Measurements from ENCODE around the gene MYO5B.
"Not testable (repeated sequence)": the region's sequence is repeated elsewhere in the genome, so short reads cannot be mapped to it uniquely, and the experiment has no call there.

The MYO5B gene

DNA sequence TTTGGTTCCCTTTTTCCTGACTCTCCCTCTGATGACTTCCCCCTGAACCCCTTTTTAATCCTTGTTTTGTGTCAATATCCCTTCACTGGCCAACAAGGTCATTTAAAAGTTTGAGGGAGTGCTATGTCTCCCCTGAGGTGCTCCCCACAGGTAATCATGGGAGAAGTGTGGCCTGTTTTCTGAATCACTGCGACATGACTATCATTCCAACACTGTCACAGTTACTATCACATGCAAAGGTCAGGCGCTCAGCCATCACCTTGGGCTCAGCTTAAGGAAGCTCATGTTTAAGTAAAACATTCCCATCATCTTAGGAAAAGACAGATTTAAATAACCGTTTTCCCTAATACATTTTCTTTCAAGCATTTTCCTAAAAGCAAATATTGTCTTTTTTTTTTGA, 360.7 kb downstream of the MYO5B start:
- no peak for DNase-seq (ENCODE audit: low spot score)

- DNase-seq (ENCODE audit: low spot score): no peak
These were observed 361.1 kb downstream of the MYO5B start for GRCh38 chr18:49833814-49834213.

DNA sequence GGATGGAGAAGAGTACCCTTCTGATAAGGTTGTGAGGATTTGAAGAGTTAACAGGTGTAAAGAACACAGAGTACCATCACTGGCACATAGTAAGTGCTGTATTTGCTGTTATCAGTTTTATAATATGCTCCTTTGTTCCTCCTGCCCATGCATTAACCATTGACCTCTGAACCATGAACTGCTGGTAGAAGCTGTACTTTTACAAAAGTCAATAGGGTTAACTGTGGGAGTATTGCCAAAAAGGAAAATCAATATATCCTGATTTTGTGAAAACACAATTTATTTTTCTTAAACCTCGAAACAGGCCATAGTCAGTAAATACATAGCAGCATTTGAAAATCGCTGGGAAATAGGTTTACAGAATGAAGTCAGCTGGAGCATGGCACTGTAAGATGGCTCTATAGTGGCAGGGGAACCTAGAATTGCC, 362.7 kb downstream of the MYO5B start:
- DNase-seq (ENCODE audit: low spot score): no peak

GRCh38 chr18:49827996-49828395, 367.0 kb downstream of the MYO5B start:
- no peak for DNase-seq (ENCODE audit: low spot score)

- no peak for DNase-seq (ENCODE audit: low spot score)
These were observed 374.9 kb downstream of the MYO5B start for GRCh38 chr18:49819823-49820671.

- DNase-seq (ENCODE audit: low spot score): no peak
These were observed 375.8 kb downstream of the MYO5B start for GRCh38 chr18:49819071-49819662.

DNA sequence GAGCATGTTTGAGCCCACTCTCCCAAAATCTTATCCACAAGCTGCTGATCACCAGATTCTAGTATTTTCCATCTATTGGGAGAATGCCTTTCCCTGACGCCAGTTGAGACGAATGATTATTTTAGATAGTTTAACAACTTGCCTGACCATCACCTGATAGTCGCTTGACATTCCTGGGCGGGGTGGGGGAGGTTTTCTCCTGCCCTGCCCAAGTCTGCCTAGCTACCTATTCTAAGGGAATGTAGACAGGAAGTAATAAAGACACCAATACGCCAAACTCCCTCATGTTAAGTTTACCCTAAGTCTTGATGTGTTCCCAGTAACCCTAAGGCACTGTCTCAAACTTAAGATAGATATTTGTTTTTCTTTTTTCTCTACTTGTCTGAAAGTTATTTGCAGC, 377.0 kb downstream of the MYO5B start:
- DNase-seq (ENCODE audit: low spot score): no peak

- no peak for DNase-seq (ENCODE audit: low spot score)
These were observed 379.0 kb downstream of the MYO5B start for GRCh38 chr18:49815927-49816326.

DNA sequence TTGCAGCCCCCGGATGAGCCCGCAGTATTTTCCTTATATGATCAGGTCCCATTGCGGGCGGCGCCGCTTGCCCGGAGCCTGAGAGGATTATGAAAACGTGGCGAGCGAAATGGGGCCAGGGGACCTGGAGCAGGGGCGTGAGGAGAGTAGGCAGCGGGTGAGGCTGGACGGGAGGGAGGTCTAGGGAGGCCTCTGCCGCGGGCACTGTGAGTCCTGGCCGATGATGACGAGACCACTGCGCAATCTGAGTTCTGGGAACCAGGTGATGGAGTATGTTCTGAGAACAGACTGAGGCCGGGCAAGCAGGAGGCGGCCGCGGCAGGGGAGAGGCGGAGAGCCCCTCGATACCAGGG, 380.8 kb downstream of the MYO5B start:
- DNase-seq (ENCODE audit: low spot score): no peak

GRCh38 chr18:49813319-49814146, 381.4 kb downstream of the MYO5B start, which contains the start of gene ACAA2:
Gene ACAA2 (minus strand): TSS chr18:49813533. CDS start chr18:49813484, 49 bp downstream.
- DNase-seq (ENCODE audit: low spot score): peak; percentile 79

DNA sequence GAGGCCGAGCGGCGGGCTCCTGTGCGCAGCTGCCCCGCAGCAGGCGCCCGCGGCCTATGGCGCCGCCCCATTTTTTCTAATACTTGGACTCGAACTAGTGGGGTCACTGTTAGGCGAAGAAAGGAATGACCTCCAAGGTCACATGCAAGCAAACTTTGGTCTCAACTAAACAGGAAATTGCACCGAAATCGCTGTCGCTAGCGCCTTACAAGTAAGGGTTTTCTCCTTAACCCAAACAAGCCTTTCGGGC, 382.0 kb downstream of the MYO5B start:
- peak; percentile 43 for DNase-seq (ENCODE audit: low spot score)

- peak; percentile 26 for DNase-seq (ENCODE audit: low spot score)
These were observed 382.5 kb downstream of the MYO5B start for GRCh38 chr18:49812286-49813068.

GRCh38 chr18:49811151-49811938, 383.6 kb downstream of the MYO5B start:
- DNase-seq (ENCODE audit: low spot score): peak; percentile 13

DNA sequence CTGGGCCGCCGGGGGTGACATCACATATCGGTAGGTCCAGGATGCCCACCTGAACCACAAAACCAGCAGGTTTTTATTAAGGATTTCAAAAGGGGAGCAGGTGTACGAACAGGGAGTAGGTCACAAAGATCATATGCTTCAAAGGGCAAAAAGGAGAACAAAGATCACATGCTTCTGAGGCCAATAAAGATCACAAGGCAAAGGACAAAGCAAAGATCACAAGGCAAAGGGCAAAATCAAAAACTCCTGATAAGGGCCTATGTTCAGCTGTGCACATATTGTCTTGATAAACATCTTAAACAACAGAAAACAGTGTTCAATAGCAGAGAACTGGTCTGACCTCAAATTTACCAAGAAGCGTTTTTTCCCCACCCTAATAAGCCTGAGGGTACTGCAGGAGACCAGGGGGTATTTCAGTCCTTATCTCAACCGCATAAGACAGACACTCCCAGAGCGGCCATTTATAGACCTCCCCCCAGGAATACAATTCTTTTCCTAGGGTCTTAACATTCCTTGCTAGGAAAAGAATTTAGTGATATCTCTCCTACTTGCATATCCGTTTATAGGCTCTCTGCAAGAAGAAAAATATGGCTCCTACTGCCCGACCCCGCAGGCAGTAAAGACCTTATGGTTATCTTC, 386.3 kb downstream of the MYO5B start:
- not testable (repeated sequence) for DNase-seq (ENCODE audit: low spot score)

GRCh38 chr18:49804096-49804495, 390.9 kb downstream of the MYO5B start:
- no peak for DNase-seq (ENCODE audit: low spot score)

DNA sequence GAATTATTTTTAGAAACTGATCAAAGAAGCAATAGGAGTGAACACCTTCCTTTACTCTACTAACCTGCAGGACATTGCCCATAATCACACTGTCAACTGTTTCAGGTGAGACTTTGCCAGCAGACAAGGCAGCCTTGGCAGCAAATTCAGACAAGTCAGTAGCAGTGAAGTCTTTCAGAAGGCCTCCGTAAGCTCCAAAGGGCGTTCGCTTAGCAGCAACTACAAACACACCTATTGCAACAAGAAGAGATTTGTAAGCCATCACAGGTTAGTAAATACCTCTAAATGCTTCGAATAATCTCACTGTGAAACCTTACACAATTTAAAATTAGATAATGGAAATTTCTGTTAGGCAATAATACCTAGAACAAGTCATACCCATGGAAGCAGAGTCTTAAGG, 392.3 kb downstream of the MYO5B start:
- DNase-seq (ENCODE audit: low spot score): no peak

- DNase-seq (ENCODE audit: low spot score): not testable (repeated sequence)
These were observed 394.5 kb downstream of the MYO5B start for GRCh38 chr18:49800491-49800890.

DNA sequence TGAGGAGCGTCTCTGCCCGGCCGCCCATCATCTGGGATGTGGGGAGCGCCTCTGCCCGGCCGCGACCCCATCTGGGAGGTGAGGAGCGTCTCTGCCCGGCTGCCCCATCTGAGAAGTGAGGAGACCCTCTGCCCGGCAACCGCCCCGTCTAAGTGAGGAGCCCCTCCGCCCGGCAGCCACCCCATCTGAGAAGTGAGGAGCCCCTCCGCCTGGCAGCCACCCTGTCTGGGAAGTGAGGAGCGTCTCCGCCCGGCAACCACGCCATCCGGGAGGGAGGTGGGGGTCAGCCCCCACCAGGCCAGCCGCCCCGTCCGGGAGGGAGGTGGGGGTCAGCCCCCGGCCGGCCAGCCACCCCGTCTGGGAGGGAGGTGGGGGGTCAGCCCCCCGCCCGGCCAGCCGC, 395.1 kb downstream of the MYO5B start:
- DNase-seq (ENCODE audit: low spot score): not testable (repeated sequence)

- no peak for DNase-seq (ENCODE audit: low spot score)
These were observed 396.9 kb downstream of the MYO5B start for GRCh38 chr18:49798001-49798400.

GRCh38 chr18:49795612-49796552, 399.1 kb downstream of the MYO5B start:
- DNase-seq (ENCODE audit: low spot score): no peak
